SK-N-SH (cell line): ENCODE results near the gene NCKAP5L. TPM values are rescaled to one million over a fixed set of nuclear protein-coding genes. Genes with fewer than 3 reads are reported as not detected.

Source experiments
- CTCF ChIA-PET: fragments of 300-600, 350-600 bp; formaldehyde crosslinking; extraction: SDS; loops from one replicate; lab custom pipeline; 2021; lab: Yijun Ruan, JAX
- POLR2A ChIA-PET: fragments of 350-600 bp; sonication (Branson Sonifier 250); formaldehyde crosslinking; extraction: SDS; loops from one replicate; lab custom pipeline; 2020; ENCODE audit warnings: antibody characterized with exemption, inconsistent platforms; lab: Yijun Ruan, JAX
- DNase-seq: peaks from one replicate; pipeline ENCODE4 v3.0.0; 2012
- H2AFZ ChIP-seq: fragments of 200-600 bp; sonication (generic); 2 replicates; pipeline ENCODE4 v1.8.1; 2016; ENCODE audit warnings: antibody characterized with exemption, mild to moderate bottlenecking, low read depth
- H3F3A ChIP-seq: fragments of 200-600 bp; sonication (generic); replicated peaks from 2 replicates; pipeline ENCODE3; 2016; ENCODE audit warnings: antibody characterized with exemption, mild to moderate bottlenecking; ENCODE audit not compliant: insufficient read depth
- H3K27ac ChIP-seq, 2 experiments: fragments of 200-500 bp in 1 of 2; fragments of 200-600 bp in 1 of 2; sonication (Bioruptor generic) in 1 of 2; sonication (generic), shearing (Covaris generic) in 1 of 2; 2 replicates each; pipeline versions ENCODE4 v1.5.1 to v1.6.1; 2014 to 2016; ENCODE audit warnings: low read depth in 2 of 2, inconsistent platforms in 1 of 2, low read length in 1 of 2, mild to moderate bottlenecking in 1 of 2, mixed read lengths in 1 of 2
- H3K27me3 ChIP-seq: fragments of 200-600 bp; sonication (generic), shearing (Covaris generic); 2 replicates; pipeline ENCODE4 v1.6.1; 2016; ENCODE audit warnings: mixed run types; ENCODE audit not compliant: insufficient read depth
- H3K36me3 ChIP-seq, 2 experiments: fragments of 200-500 bp in 1 of 2; fragments of 200-600 bp in 1 of 2; sonication (Bioruptor generic) in 1 of 2; sonication (generic) in 1 of 2; replicated peaks in 1 of 2; 2 replicates each; pipeline versions ENCODE3 to v1.5.1; 2014 to 2016; ENCODE audit warnings: low read length in 1 of 2, mild to moderate bottlenecking in 1 of 2; ENCODE audit not compliant: insufficient read depth in 2 of 2, control insufficient read depth in 1 of 2
- H3K4me1 ChIP-seq, 2 experiments: fragments of 200-500 bp in 1 of 2; fragments of 200-600 bp in 1 of 2; sonication (Bioruptor generic) in 1 of 2; sonication (generic), shearing (Covaris generic) in 1 of 2; 2 replicates each; pipeline versions ENCODE4 v1.5.1 to v1.6.1; 2014 to 2016; ENCODE audit warnings: low read depth in 1 of 2, low read length in 1 of 2, mixed run types in 1 of 2; ENCODE audit not compliant: insufficient read depth in 2 of 2, control insufficient read depth in 1 of 2
- H3K4me2 ChIP-seq: fragments of 200-600 bp; sonication (generic), shearing (Covaris generic); 2 replicates; pipeline ENCODE4 v1.6.1; 2017; ENCODE audit warnings: mixed run types
- H3K4me3 ChIP-seq, 2 experiments: fragments of 200-500 bp in 1 of 2; fragments of 200-600 bp in 1 of 2; sonication (Bioruptor generic) in 1 of 2; sonication (generic), shearing (Covaris generic) in 1 of 2; 2 replicates each; pipeline versions ENCODE4 v1.5.1 to v1.8.1; 2014 to 2016; ENCODE audit warnings: low read depth in 2 of 2, inconsistent platforms in 1 of 2, low read length in 1 of 2, mild to moderate bottlenecking in 1 of 2, mixed read lengths in 1 of 2, moderate library complexity in 1 of 2
- H3K79me2 ChIP-seq: fragments of 200-600 bp; sonication (generic); 2 replicates; pipeline ENCODE4 v1.8.1; 2017; ENCODE audit warnings: mild to moderate bottlenecking; ENCODE audit not compliant: insufficient read depth
- H3K9ac ChIP-seq: fragments of 200-600 bp; sonication (generic); 2 replicates; pipeline ENCODE4 v1.6.1; 2017; ENCODE audit warnings: mixed run types
- H3K9me2 ChIP-seq: fragments of 200-600 bp; sonication (generic); 2 replicates; pipeline ENCODE4 v1.6.1; 2017; ENCODE audit warnings: mixed run types
- H3K9me3 ChIP-seq: fragments of 200-600 bp; sonication (generic); 2 replicates; pipeline ENCODE4 v1.6.1; 2017; ENCODE audit warnings: mixed run types, mild to moderate bottlenecking, moderate library complexity
- H4K20me1 ChIP-seq: fragments of 200-600 bp; sonication (generic); 2 replicates; pipeline ENCODE4 v1.6.1; 2017; ENCODE audit warnings: mild to moderate bottlenecking, mixed run types; ENCODE audit not compliant: insufficient read depth
- CHD2 ChIP-seq: fragments of 150-350 bp; IDR thresholded peaks from 2 replicates; pipeline ENCODE4 v1.6.1; 2018; ENCODE audit warnings: low read length; ENCODE audit not compliant: partially characterized antibody
- EZH2phosphoT487 ChIP-seq: fragments of 200-600 bp; sonication (generic); IDR thresholded peaks from 2 replicates; pipeline ENCODE4 v1.6.1; 2017; ENCODE audit warnings: low read depth, mixed run types, mild to moderate bottlenecking, antibody characterized with exemption, moderate library complexity, borderline replicate concordance
- FOSL2 ChIP-seq: IDR thresholded peaks from 2 replicates; pipeline ENCODE4 v1.4.0; 2012; ENCODE audit warnings: low read depth, mild to moderate bottlenecking, moderate library complexity, borderline replicate concordance
- GABPA ChIP-seq: IDR thresholded peaks from 2 replicates; pipeline ENCODE4 v1.4.0; 2012; ENCODE audit warnings: low read depth, mild to moderate bottlenecking
- JUND ChIP-seq: IDR thresholded peaks from 2 replicates; pipeline ENCODE4 v1.4.0; 2012
- MEF2A ChIP-seq: IDR thresholded peaks from 2 replicates; pipeline ENCODE4 v1.4.0; 2012; ENCODE audit warnings: low read depth, borderline replicate concordance
- NFIC ChIP-seq: IDR thresholded peaks from 2 replicates; pipeline ENCODE4 v1.4.0; 2012; ENCODE audit warnings: borderline replicate concordance
- PBX3 ChIP-seq: IDR thresholded peaks from 2 replicates; pipeline ENCODE4; 2012
- POLR2AphosphoS5 ChIP-seq: IDR thresholded peaks from 2 replicates; pipeline ENCODE4 v1.6.1; 2012; ENCODE audit warnings: low read depth, low read length
- RAD21 ChIP-seq: IDR thresholded peaks from 2 replicates; pipeline ENCODE4 v1.6.1; 2012; ENCODE audit warnings: mild to moderate bottlenecking, low read length
- REST ChIP-seq: IDR thresholded peaks from 2 replicates; pipeline ENCODE4 v1.6.1; 2012; ENCODE audit warnings: mild to moderate bottlenecking, low read depth, low read length, moderate library complexity
- RXRA ChIP-seq: IDR thresholded peaks from 2 replicates; pipeline ENCODE4 v1.4.0; 2012; ENCODE audit warnings: low read depth, mild to moderate bottlenecking, borderline replicate concordance
- SIN3A ChIP-seq: IDR thresholded peaks from 2 replicates; pipeline ENCODE4 v1.6.1; 2012; ENCODE audit warnings: low read depth, mild to moderate bottlenecking, low read length, moderate library complexity, borderline replicate concordance
- USF2 ChIP-seq: fragments of 150-350 bp; IDR thresholded peaks from 2 replicates; pipeline ENCODE4 v1.6.1; 2017; ENCODE audit warnings: antibody characterized with exemption, low read length, low read depth, borderline replicate concordance
- ZBTB33 ChIP-seq: IDR thresholded peaks from 2 replicates; pipeline ENCODE4 v1.4.0; 2012; ENCODE audit warnings: low read depth, borderline replicate concordance
- WGBS: methylation state at CpG from one replicate; pipeline ENCODE4 v1.1.6; 2017; ENCODE audit warnings: low lambda C conversion rate; 5-methylcytosine and 5-hydroxymethylcytosine counted together
- polyA plus RNA-seq, 3 experiments: library from polyadenylated mRNA; depleted of rRNA; stranded (reverse); fragments of >200 nt; gene quantifications; 2 replicates each; pipeline ENCODE4 v1.2.3, GENCODE V29; 2012

Gene NCKAP5L
- polyA plus RNA-seq, 1 of the 3 experiments (the other 2 are of a cell fraction), result 8.9 TPM

GRCh38 chr12:49805409-49805808 is 22.8 kb downstream of the NCKAP5L start:
- Histone ChIP-seq H3K9me3 (no peaks in the 10 kb centered on the region), H3K9me2 (no peaks in the 10 kb centered on the region), H2AFZ (no peak overlapping the region), H3K79me2 (peaks cover 17% of the 10 kb centered on the region), H3K4me1 (no peaks in the 10 kb centered on the region), H3F3A (no peaks in the 10 kb centered on the region), H3K27ac (no peak overlapping the region), H3K4me2 (no peak overlapping the region), H3K27me3 (no peaks in the 10 kb centered on the region), H4K20me1 (peaks cover 18% of the 10 kb centered on the region), H3K9ac (no peak overlapping the region), H3K4me3 (no peak overlapping the region), H3K36me3 (peaks cover 6 to 66% of the 10 kb centered on the region in 2 experiments)
- 96% methylated on average over 5 of the region's 5 CpGs for WGBS
- ChIA-PET CTCF (interaction anchor here (0.8 to 2.2 kb wide), 3 partner anchors 27 to 168 kb away, joined by 3 to 10 read pairs (median 4); partner anchors contain the start of gene TMBIM6), POLR2A (no interaction called here)
- TF ChIP-seq SIN3A (no peak), RAD21 (no peak), USF2 (no peak), CHD2 (no peak), GABPA (no peak), RXRA (no peak), ZBTB33 (no peak), EZH2phosphoT487 (no peak), NFIC (no peak), PBX3 (no peak), POLR2AphosphoS5 (no peak), JUND (no peak), MEF2A (no peak), FOSL2 (no peak), REST (no peak)
- DNase-seq, result no peak
